Endothelial cell of umbilical vein (primary cell): ENCODE results near the gene CHIC2. TPM values are rescaled to one million over a fixed set of nuclear protein-coding genes. Genes with fewer than 3 reads are reported as not detected.

Source experiments
- BruUV-seq: library from RNA; stranded (reverse); fragments of 400-500 nt; replicated peaks from 2 replicates; lab custom pipeline; 2021; lab: Mats Ljungman, UMichigan
- CTCF ChIA-PET: fragments of 300-600, 350-600 bp; sonication (Branson Sonifier 250); formaldehyde crosslinking; loops from one replicate; lab custom pipeline; 2021; ENCODE audit warnings: antibody characterized with exemption, inconsistent platforms; lab: Charles Lee
- POLR2A ChIA-PET: fragments of 300-600, 350-600 bp; sonication (Branson Sonifier 250); formaldehyde crosslinking; loops from one replicate; lab custom pipeline; 2021; ENCODE audit warnings: antibody characterized with exemption, inconsistent platforms; lab: Charles Lee
- DNase-seq: peaks from one replicate; pipeline ENCODE4 v3.0.0-alpha.2; 2011; ENCODE audit warnings: low read depth, low spot score
- FAIRE-seq: peaks from 2 replicates; lab custom pipeline; 2011; peaks lifted over from hg19 to GRCh38; lab: Jason Lieb, UNC
- H2AFZ ChIP-seq: 2 replicates; pipeline ENCODE4 v1.6.0; 2012; ENCODE audit warnings: low read depth, low read length, control low read depth, inconsistent platforms
- H3K27ac ChIP-seq: 2 replicates; pipeline ENCODE4 v1.5.1; 2011; ENCODE audit warnings: low read depth, mild to moderate bottlenecking, control low read depth, low read length, moderate library complexity; ENCODE audit not compliant: insufficient read depth
- H3K27me3 ChIP-seq, 2 experiments: 2 replicates each; pipeline versions ENCODE4 v1.6.0 to v1.6.1; 2011; ENCODE audit warnings: low read length in 2 of 2, mixed read lengths in 1 of 2; ENCODE audit not compliant: control insufficient read depth in 2 of 2, insufficient read depth in 2 of 2
- H3K36me3 ChIP-seq, 2 experiments: 2 replicates in 1 of 2; 3 replicates in 1 of 2; pipeline ENCODE4 v1.5.1; 2011; ENCODE audit warnings: low read length in 2 of 2, mild to moderate bottlenecking in 1 of 2, moderate library complexity in 1 of 2; ENCODE audit not compliant: control insufficient read depth in 2 of 2, insufficient read depth in 2 of 2; ENCODE audit errors: extremely low read depth in 1 of 2
- H3K4me1 ChIP-seq: 3 replicates; pipeline ENCODE4 v1.5.1; 2011; ENCODE audit warnings: mild to moderate bottlenecking, low read length; ENCODE audit not compliant: control insufficient read depth, insufficient read depth; ENCODE audit errors: extremely low read depth
- H3K4me2 ChIP-seq: 2 replicates; pipeline ENCODE4 v1.6.1; 2011; ENCODE audit warnings: low read length, control low read depth, mixed read lengths; ENCODE audit not compliant: insufficient read depth
- H3K4me3 ChIP-seq, 3 experiments: fragments of 200-600 bp in 1 of 3; sonication (generic), shearing (Covaris generic) in 1 of 3; replicated peaks in 1 of 3; 2 replicates each; pipeline ENCODE4 v1.5.1; 2011 to 2016; ENCODE audit warnings: control low read depth in 3 of 3, low read length in 3 of 3, mild to moderate bottlenecking in 2 of 3, inconsistent platforms in 1 of 3, low read depth in 1 of 3, moderate library complexity in 1 of 3; ENCODE audit not compliant: insufficient read depth in 1 of 3
- H3K79me2 ChIP-seq: 2 replicates; pipeline ENCODE4 v1.6.0; 2012; ENCODE audit warnings: low read length, inconsistent platforms; ENCODE audit not compliant: control insufficient read depth, insufficient read depth
- H3K9ac ChIP-seq: replicated peaks from 2 replicates; pipeline ENCODE3; 2011; ENCODE audit warnings: low read length, control low read depth; ENCODE audit not compliant: insufficient read depth; ENCODE audit errors: extremely low read depth
- H3K9me1 ChIP-seq: replicated peaks from 3 replicates; pipeline ENCODE4 v1.6.0; 2011; ENCODE audit warnings: mild to moderate bottlenecking, low read length; ENCODE audit not compliant: control insufficient read depth, insufficient read depth; ENCODE audit errors: extremely low read depth
- H3K9me3 ChIP-seq: replicated peaks from 2 replicates; pipeline ENCODE4 v1.5.1; 2012; ENCODE audit warnings: low read length, inconsistent platforms; ENCODE audit not compliant: control insufficient read depth, insufficient read depth
- H4K20me1 ChIP-seq: replicated peaks from 2 replicates; pipeline ENCODE3; 2011; ENCODE audit warnings: mild to moderate bottlenecking, low read length; ENCODE audit not compliant: control insufficient read depth, insufficient read depth; ENCODE audit errors: extremely low read depth
- CTCF ChIP-seq, 2 donors: IDR thresholded peaks; 1 replicate in 1 of 2; 2 replicates in 1 of 2; pipeline ENCODE4 v1.5.1; 2011; ENCODE audit warnings: low read length in 2 of 2, mild to moderate bottlenecking in 2 of 2, moderate library complexity in 2 of 2, control low read depth in 1 of 2, inconsistent platforms in 1 of 2, low read depth in 1 of 2; ENCODE audit not compliant: insufficient read depth in 1 of 2; ENCODE audit errors: extremely low read depth in 1 of 2
- EZH2 ChIP-seq: IDR thresholded peaks from 2 replicates; pipeline ENCODE4 v1.6.1; 2012; ENCODE audit warnings: borderline replicate concordance, low read depth, mild to moderate bottlenecking, moderate library complexity, low read length, inconsistent platforms; ENCODE audit not compliant: severe bottlenecking
- FOS ChIP-seq: IDR thresholded peaks from 2 replicates; pipeline ENCODE4 v1.6.1; 2011; ENCODE audit warnings: mild to moderate bottlenecking, low read length, moderate library complexity, borderline replicate concordance; ENCODE audit not compliant: insufficient read depth
- GATA2 ChIP-seq: IDR thresholded peaks from 2 replicates; pipeline ENCODE4 v1.7.0; 2011; ENCODE audit warnings: low read depth, mild to moderate bottlenecking, moderate library complexity, mixed read lengths, low read length; ENCODE audit not compliant: insufficient read length, insufficient read depth
- JUN ChIP-seq: IDR thresholded peaks from 2 replicates; pipeline ENCODE4 v1.6.1; 2011; ENCODE audit warnings: borderline replicate concordance, low read depth; ENCODE audit not compliant: insufficient read length, insufficient read depth
- MAX ChIP-seq: IDR thresholded peaks from 2 replicates; pipeline ENCODE4 v1.6.1; 2011; ENCODE audit not compliant: insufficient read depth, insufficient read length
- MYC ChIP-seq: IDR thresholded peaks from one replicate; pipeline ENCODE4 v1.6.1; 2011; ENCODE audit warnings: mild to moderate bottlenecking, low read depth, low read length
- POLR2A ChIP-seq: IDR thresholded peaks from 2 replicates; pipeline ENCODE4 v1.6.1; 2012; ENCODE audit warnings: low read depth, mild to moderate bottlenecking, control low read depth, low read length
- POLR2AphosphoS5 ChIP-seq: IDR thresholded peaks from 2 replicates; pipeline ENCODE4 v1.6.1; 2012; ENCODE audit warnings: low read depth, mild to moderate bottlenecking, control low read depth, low read length, moderate library complexity; ENCODE audit not compliant: insufficient read depth
- dilution Hi-C: fragments of 300-500 bp; cut with MboI; formaldehyde crosslinking; loops from one replicate; pipeline ENCODE4 v1.15.0; 2019; ENCODE audit warnings: low sequenced_read_pairs; ENCODE audit not compliant: extremely low pct_ligation_motif_present
- intact Hi-C: fragments of 100-400 bp; cut with micrococcal nuclease; formaldehyde crosslinking; loops from one replicate; pipeline ENCODE4 v1.10.0; 2022
- polyA plus RNA-seq, 4 experiments: library from polyadenylated mRNA; depleted of rRNA in 3 of 4; stranded (reverse) in 3 of 4; unstranded in 1 of 4; fragments of >200 nt; gene quantifications; 2 replicates each; pipeline versions ENCODE4 v1.2.1 to v1.2.3, GENCODE V29; 2011 to 2012; ENCODE audit warnings: missing spikeins in 1 of 4
- total RNA-seq: library from RNA; stranded (reverse); gene quantifications from 2 replicates; pipeline ENCODE4 v1.2.3, GENCODE V29; 2021

CHIC2 gene
- total and polyA plus RNA-seq, 2 donors (not counting 3 experiments of a cell fraction or from before 2014, with no cell fraction given): 27.4 to 43.3 TPM

GRCh38 chr4:54041100-54041499 is 23.3 kb downstream of the CHIC2 start:
- FAIRE-seq (no peak), DNase-seq (no peak)
- BruUV-seq: no TSS peak
- no peak overlapping the region for H3K4me2 ChIP-seq
- no peaks in the 10 kb centered on the region for H3K9me3 ChIP-seq
- intact Hi-C loops: no loop called here
- H3K4me1 ChIP-seq: peaks cover 5% of the 10 kb centered on the region
- ChIA-PET POLR2A (interaction anchor here (0.6 kb wide), 1 partner anchor 22 kb away, joined by 11 read pairs; no protein-coding TSS in a partner anchor), CTCF (no interaction called here)
- TF ChIP-seq MYC (no peak), JUN (no peak), GATA2 (no peak), CTCF (IDR thresholded peaks at IDR 0.05; ENCODE audit: extremely low read depth in 1 of 2, insufficient read depth in 1 of 2, low read depth in 1 of 2, low read length in 2 of 2) (no peak), MAX (no peak)
- dilution Hi-C loops: no loop called here
- no peaks in the 10 kb centered on the region for H3K27me3 ChIP-seq
- peaks cover 62% of the 10 kb centered on the region for H3K79me2 ChIP-seq
- no peak overlapping the region for H2AFZ ChIP-seq
- no peak overlapping the region for H3K4me3 ChIP-seq
- no peaks in the 10 kb centered on the region for H3K9me1 ChIP-seq
- no peak overlapping the region for H3K27ac ChIP-seq
- peaks cover 1 to 3% of the 10 kb centered on the region in 2 experiments for H3K36me3 ChIP-seq
- peaks cover 13% of the 10 kb centered on the region for H4K20me1 ChIP-seq
- no peak overlapping the region for H3K9ac ChIP-seq

- ChIA-PET CTCF (no interaction called here), POLR2A (no interaction called here)
- intact Hi-C loops (no loop called here), dilution Hi-C loops (no loop called here)
- no peak overlapping the region for H3K4me3 ChIP-seq
- peaks cover 17% of the 10 kb centered on the region for H4K20me1 ChIP-seq
- no TSS peak for BruUV-seq
- H3K27ac ChIP-seq: no peak overlapping the region
- no peaks in the 10 kb centered on the region for H3K27me3 ChIP-seq
- H3K9ac ChIP-seq: no peak overlapping the region
- H3K4me2 ChIP-seq: no peak overlapping the region
- H2AFZ ChIP-seq: no peak overlapping the region
- FAIRE-seq: no peak
- TF ChIP-seq MYC (no peak), EZH2 (no peak), POLR2AphosphoS5 (no peak), FOS (no peak), CTCF (IDR thresholded peaks at IDR 0.05; ENCODE audit: extremely low read depth in 1 of 2, insufficient read depth in 1 of 2, low read depth in 1 of 2, low read length in 2 of 2) (no peak), POLR2A (no peak), JUN (no peak), GATA2 (no peak), MAX (no peak)
- peaks cover 3% of the 10 kb centered on the region for H3K9me1 ChIP-seq
- H3K79me2 ChIP-seq: peaks cover 76% of the 10 kb centered on the region
- H3K36me3 ChIP-seq: peaks cover 1 to 3% of the 10 kb centered on the region in 2 experiments
- DNase-seq: no peak
- H3K4me1 ChIP-seq: peaks cover 5% of the 10 kb centered on the region
- no peaks in the 10 kb centered on the region for H3K9me3 ChIP-seq
Observed at GRCh38 chr4:54038056-54038455, 26.3 kb downstream of the CHIC2 start.
